ENCODE results near the gene FOXO1. TPM values are rescaled to one million over a fixed set of nuclear protein-coding genes. Genes with fewer than 3 reads are reported as not detected.

The FOXO1 gene
- total RNA-seq, 3 donors from 2014 or later = 28.7 to 34.1 (median 30.5) TPM

GRCh38 chr13:40539576-40540327 lies 126.7 kb downstream of the FOXO1 start:
- intact Hi-C loops (cut with DNase I, micrococcal nuclease) = no loop called here
- Histone ChIP-seq H3K9me3 (no peaks in the 10 kb centered on the region), H3K4me1 (ENCODE audit: low read depth) (no peaks in the 10 kb centered on the region), H3K36me3 (ENCODE audit: low read depth) (no peaks in the 10 kb centered on the region), H3K4me3 (no peak overlapping the region)
- ATAC-seq = no peak
- no peak for DNase-seq
- TF ChIP-seq CTCF (IDR thresholded peaks at IDR 0.05) = no peak

GRCh38 chr13:40537146-40537895 lies 129.1 kb downstream of the FOXO1 start:
- Histone ChIP-seq H3K9me3 (no peaks in the 10 kb centered on the region), H3K4me1 (ENCODE audit: low read depth) (no peaks in the 10 kb centered on the region), H3K4me3 (no peak overlapping the region), H3K36me3 (ENCODE audit: low read depth) (no peaks in the 10 kb centered on the region)
- TF ChIP-seq CTCF (IDR thresholded peaks at IDR 0.05) = no peak
- ATAC-seq (no peak), DNase-seq (no peak)
- intact Hi-C loops (cut with DNase I, micrococcal nuclease) = no loop called here

GRCh38 chr13:40536443-40537113 lies 129.9 kb downstream of the FOXO1 start:
- Histone ChIP-seq H3K4me1 (ENCODE audit: low read depth) (no peaks in the 10 kb centered on the region), H3K9me3 (no peaks in the 10 kb centered on the region), H3K4me3 (no peak overlapping the region), H3K36me3 (ENCODE audit: low read depth) (no peaks in the 10 kb centered on the region)
- intact Hi-C loops (cut with DNase I, micrococcal nuclease) = no loop called here
- peak in 2 of 3 donors; percentile 55 to 75 for DNase-seq
- ATAC-seq = peak; percentile 90
- no peak for TF ChIP-seq CTCF (IDR thresholded peaks at IDR 0.05)

GRCh38 chr13:40535345-40535836 lies 131.1 kb downstream of the FOXO1 start:
- TF ChIP-seq CTCF (IDR thresholded peaks at IDR 0.05) = no peak
- intact Hi-C loops (cut with DNase I, micrococcal nuclease) = no loop called here
- no peak overlapping the region for H3K4me3 ChIP-seq
- no peaks in the 10 kb centered on the region for H3K4me1 ChIP-seq (ENCODE audit: low read depth)
- DNase-seq = no peak
- no peak for ATAC-seq
- no peaks in the 10 kb centered on the region for H3K9me3 ChIP-seq
- no peaks in the 10 kb centered on the region for H3K36me3 ChIP-seq (ENCODE audit: low read depth)

- Histone ChIP-seq H3K4me3 (no peak overlapping the region), H3K4me1 (ENCODE audit: low read depth) (no peaks in the 10 kb centered on the region), H3K9me3 (no peaks in the 10 kb centered on the region), H3K36me3 (ENCODE audit: low read depth) (no peaks in the 10 kb centered on the region)
- no peak for DNase-seq
- no peak for ATAC-seq
- no peak for TF ChIP-seq CTCF (IDR thresholded peaks at IDR 0.05)
- intact Hi-C loops (cut with DNase I, micrococcal nuclease) = no loop called here
Measured at GRCh38 chr13:40534456-40534855, 132.0 kb downstream of the FOXO1 start.
